HG02970 (cell line): Measurements from ENCODE around the gene PSMB1.

Source experiments
- ATAC-seq: cut with Tn5 transposase; IDR thresholded peaks from one replicate; pipeline ENCODE4 v1.9.1; 2021; ENCODE audit warnings: mild to moderate bottlenecking, moderate library complexity, moderate number of reproducible peaks; ENCODE audit not compliant: unreplicated experiment, low FRiP score

Gene PSMB1

GRCh38 chr6:170552765-170553533 is at the start of gene PSMB1:
Gene PSMB1 (minus strand): TSS chr6:170553307. CDS start chr6:170553242, 65 bp downstream.
- peak; percentile 46 for ATAC-seq

DNA sequence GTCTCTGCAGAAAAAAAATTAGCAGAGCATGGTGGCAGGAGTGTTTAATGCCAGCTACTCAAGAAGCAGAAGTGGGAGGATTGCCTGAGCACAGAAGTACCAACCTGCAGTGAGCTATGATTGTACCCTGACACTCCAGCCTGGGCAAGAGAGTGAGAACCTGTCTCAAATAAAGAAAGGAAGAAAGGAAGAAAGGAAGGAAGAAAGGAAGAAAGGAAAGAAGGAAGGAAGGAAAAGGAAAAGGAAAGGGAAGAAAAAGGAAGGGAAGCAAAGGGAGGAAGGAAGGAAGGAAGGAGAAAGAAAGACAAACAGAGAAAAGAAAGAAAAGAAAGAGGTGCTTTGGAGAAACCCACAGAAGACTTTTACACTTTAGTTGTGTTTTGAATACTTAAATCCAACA is 44.2 kb upstream of the PSMB1 start:
- ATAC-seq = no peak

DNA sequence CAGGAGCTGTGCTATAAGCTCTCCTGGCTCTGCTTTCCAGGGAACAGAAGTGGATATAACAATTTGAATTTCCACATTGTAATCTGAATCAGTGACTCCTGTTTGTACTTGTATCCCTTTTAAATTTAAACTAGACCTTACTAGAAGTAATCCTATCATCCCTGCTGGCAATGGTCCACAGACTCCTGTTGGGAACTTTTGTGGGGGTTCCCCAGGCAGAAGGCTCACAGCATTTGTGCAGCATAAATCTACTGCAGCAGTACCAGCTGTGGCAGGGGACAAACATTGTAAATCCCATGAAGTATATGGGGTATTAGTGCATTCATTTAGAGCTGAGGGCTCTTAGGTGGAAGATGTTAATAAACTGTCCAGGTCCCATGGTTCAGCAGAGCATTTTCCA is 43.3 kb upstream of the PSMB1 start:
- ATAC-seq = no peak

- no peak for ATAC-seq
These were observed 37.6 kb upstream of the PSMB1 start for GRCh38 chr6:170590725-170591124.

- peak; percentile 1 for ATAC-seq
These were observed 31.9 kb upstream of the PSMB1 start for GRCh38 chr6:170584954-170585498.

- peak; percentile 98 for ATAC-seq
These were observed 31.3 kb upstream of the PSMB1 start, which contains the start of gene PDCD2 for GRCh38 chr6:170584181-170584953. Gene PDCD2 (minus strand): TSS chr6:170584637. CDS start chr6:170584581, 56 bp downstream.

GRCh38 chr6:170583756-170584180 is 30.7 kb upstream of the PSMB1 start:
- ATAC-seq = no peak

DNA sequence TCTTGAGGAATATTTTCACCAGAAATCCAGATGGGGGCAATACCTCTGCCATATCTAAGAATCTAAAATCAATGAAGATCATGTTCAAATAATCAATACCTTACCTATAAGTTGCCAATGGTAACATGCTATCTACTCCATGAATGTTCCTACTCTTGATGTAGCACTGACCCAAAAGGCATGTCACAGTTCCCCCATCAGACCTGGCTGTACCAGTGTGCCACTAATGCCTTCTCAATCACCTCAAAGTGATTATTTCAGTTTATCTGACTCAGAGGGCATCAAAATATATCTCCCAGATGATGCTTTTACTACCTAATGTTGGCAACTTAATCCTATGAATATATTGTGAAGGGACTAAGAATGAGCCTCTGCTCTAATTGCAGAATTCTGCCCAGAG is 25.8 kb upstream of the PSMB1 start:
- no peak for ATAC-seq

GRCh38 chr6:170575250-170575649 is 22.1 kb upstream of the PSMB1 start:
- ATAC-seq = no peak

DNA sequence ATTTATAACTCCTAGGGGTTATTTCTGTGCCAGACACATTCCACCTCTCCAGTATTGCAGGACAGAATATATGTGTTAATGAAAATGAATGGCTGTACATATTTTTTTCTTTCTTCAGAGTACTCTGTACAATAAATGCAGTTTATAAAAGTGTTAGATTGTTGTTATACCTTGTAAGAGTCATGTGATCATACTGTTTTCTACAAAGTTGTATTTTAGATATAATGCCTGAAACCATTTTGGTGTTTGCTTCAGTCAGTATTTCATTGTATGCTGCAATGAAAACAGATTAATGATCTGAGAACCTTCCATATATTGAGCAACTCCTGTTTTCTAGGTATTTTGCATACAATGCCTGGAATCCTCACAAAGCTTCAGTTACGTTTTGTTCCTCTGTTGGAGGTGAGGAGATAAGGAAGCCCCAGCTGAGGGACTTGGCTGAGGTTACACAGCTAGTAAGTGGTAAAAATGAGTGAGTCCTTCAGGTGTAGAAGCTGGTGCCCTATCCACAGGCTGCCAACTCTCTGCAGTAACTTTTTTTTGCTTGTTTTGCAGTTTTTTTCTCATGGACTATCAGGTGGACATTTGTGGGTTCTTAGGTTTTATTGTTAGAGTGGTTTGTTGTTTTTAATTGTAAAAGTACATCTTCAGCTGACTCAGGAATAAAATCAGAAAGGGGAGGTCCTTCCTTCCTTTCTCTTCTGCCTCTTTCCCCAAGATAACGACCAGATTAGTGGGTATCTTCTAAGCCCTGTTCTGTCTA is 19.8 kb upstream of the PSMB1 start:
- no peak for ATAC-seq

DNA sequence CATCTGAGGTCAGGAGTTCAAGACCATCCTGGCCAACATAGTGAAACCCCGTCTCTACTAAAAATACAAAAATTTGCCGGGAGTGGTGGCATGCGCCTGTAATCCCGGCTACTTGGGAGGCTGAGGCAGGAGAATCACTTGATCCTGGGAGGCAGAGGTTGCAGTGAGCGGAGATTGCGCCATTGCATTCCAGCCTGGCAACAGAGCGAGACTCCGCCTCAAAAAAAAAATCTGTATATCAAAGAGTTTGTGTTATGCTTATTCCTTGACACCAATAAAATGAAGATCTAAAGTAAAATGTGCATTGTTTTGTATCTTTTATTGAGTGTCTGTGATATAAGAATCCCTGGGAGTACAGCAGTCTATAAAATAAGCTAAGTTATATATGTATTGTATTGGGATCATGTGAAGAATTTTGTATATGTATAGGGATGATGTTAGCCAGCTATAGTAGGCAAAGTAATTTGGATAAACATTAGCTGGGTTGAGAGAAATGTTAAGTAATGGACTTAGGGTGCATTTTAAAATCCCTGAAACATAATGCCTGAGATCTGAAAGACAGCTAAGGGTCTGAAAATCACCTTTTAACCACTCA is 11.9 kb upstream of the PSMB1 start:
- ATAC-seq = no peak

DNA sequence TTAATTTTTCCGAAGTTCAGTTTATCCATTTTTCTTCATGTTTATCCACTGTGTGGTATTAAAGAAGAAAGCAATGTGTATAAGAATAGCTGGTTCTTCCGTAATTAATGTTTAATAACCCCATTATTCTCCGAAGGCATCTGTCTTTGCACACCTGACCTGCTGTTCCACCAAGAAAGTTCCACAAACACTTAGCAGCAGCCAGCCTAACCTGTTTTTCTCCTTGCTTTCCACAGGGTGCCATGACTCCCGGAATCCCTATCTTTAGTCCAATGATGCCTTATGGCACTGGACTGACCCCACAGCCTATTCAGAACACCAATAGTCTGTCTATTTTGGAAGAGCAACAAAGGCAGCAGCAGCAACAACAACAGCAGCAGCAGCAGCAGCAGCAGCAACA is 8.4 kb upstream of the PSMB1 start:
- no peak for ATAC-seq

DNA sequence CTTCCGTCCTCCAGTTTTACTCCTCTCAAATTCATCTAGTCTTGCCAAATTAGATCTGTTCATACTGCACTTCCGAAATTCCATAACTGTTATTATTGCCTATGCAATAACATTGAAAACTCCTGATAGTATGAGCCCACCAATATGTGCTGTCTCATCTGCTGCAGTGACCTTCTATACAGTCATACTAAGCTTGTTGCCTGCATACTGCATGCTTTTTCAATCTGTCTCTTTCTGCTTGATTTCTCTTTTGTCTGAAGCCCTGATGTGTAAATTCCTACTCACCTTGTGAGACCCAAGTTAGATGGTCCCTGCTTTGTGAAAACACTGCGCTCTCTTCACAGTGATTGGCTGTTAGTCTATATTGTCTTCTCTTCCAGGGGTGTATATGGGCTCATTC is 2.2 kb upstream of the PSMB1 start:
- ATAC-seq = no peak

DNA sequence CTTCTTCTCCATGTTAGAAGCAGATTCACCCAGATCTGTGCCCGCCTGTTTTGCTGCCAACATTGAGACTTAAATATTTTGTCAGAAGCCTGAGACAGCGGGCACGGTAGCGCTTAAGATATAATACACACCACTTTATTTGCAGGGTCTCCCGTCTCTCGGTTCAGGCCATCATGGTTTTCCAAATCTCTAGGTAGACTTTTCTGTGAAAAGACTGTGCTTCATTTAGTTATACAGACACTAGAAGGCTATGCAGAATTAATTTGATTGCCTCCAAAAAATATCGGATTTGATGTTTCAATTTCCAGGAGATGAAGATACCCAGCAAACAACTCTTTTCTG is 1.7 kb upstream of the PSMB1 start:
- no peak for ATAC-seq

GRCh38 chr6:170554013-170554795 is 1.1 kb upstream of the PSMB1 start, which contains the start of gene TBP:
Gene TBP (plus strand): TSS chr6:170554369. CDS start chr6:170557030, 2,661 bp downstream.
- peak; percentile 96 for ATAC-seq

- ATAC-seq = peak; percentile 26
These were observed 466 bp upstream of the PSMB1 start for GRCh38 chr6:170553534-170554012.

GRCh38 chr6:170545405-170545804 is 7.7 kb downstream of the PSMB1 start:
- no peak for ATAC-seq

DNA sequence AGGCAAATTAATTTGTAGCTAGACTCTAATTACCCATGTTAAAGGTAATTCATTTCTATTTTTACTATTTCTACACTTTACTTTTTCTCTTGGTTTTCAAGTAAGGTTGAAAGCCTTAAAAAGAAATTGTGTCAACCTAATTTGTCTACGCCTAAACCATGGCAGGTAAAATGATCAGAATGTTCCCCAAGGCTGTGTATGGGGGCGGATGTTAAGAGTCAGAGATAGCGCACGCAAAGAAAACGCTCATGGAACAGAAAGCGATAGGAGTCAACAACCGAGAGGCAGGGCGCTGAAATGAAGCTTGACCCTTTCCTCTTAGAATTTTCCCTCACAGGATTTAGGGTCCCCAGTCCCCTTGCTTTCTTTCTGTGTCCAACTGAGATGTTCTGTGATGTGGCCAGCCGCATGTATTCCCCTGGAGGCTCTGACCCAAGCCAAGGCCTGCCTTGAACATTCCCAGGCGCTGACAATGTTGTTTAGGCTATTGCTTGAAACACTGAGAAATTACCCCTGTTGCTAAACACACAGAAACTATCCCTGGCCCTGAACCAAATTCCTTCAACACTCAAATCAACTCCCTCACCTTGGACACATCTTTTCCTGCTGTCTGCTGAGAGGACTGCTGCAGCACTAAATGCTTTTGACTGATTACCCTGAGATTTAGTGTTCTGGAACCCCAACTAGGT is 10.9 kb downstream of the PSMB1 start:
- no peak for ATAC-seq

DNA sequence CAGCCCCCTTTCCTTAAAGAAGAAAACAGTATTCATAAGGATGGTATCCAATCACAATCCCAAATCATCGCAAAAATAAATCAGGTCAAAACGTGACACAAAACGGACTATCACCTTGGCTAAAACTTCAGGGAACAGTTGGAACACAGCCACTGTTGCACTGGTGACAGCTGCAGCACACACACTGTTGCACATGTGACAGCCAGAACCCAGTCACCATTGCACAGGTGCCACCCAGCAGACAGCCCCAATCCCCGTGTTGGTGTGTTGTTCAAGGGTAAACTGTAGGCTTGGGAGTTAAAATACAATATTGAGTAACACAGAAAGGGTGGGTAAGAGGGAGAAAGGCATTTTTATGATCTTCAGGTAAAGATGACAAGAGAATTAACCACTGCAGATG is 15.8 kb downstream of the PSMB1 start:
- ATAC-seq = no peak
